Activated T-helper 1 cell treated with anti-CD3 and anti-CD28 coated beads, Interleukin-12 subunit alpha, Interleukin-12 subunit beta, Interleukin-2, Interleukin-4 antibody, amounts not matched to agents 30 ng/mL and 10 ng/mL and 1 ng/mL, durations not matched to agents 14 hours and 24 hours and 36 hours (primary cell): ENCODE results near the gene PRR22. TPM values are rescaled to one million over a fixed set of nuclear protein-coding genes. Genes with fewer than 3 reads are reported as not detected.

Experiments
- DNase-seq: peaks from one replicate; pipeline ENCODE4 v3.0.0; 2021; ENCODE audit warnings: low spot score
- H3K27ac Mint-ChIP-seq: one replicate; pipeline ENCODE4 v1.8.0; 2021; ENCODE audit warnings: mild to moderate bottlenecking, mixed read lengths
- H3K27me3 Mint-ChIP-seq: one replicate; pipeline ENCODE4 v1.8.0; 2022; ENCODE audit warnings: mild to moderate bottlenecking, moderate library complexity, mixed read lengths; ENCODE audit not compliant: insufficient read depth
- H3K36me3 Mint-ChIP-seq: one replicate; pipeline ENCODE4 v1.8.0; 2021; ENCODE audit warnings: low read depth, mixed read lengths
- H3K4me1 Mint-ChIP-seq: one replicate; pipeline ENCODE4 v1.8.0; 2021; ENCODE audit warnings: low read depth, mixed read lengths
- H3K4me3 Mint-ChIP-seq: one replicate; pipeline ENCODE4 v1.8.0; 2021; ENCODE audit warnings: mild to moderate bottlenecking, moderate library complexity, mixed read lengths
- H3K9me3 Mint-ChIP-seq: one replicate; pipeline ENCODE4 v1.8.0; 2021; ENCODE audit warnings: mixed read lengths
- intact Hi-C: fragments of 100-400 bp; cut with micrococcal nuclease; formaldehyde crosslinking; loops from one replicate; pipeline ENCODE4 v1.15.1; 2024
- total RNA-seq: library from RNA; stranded (reverse); gene quantifications from 2 replicates; pipeline ENCODE4 v1.2.3, GENCODE V29; 2022

The PRR22 gene
- total RNA-seq, 1 donor from 2014 or later = 7.4 TPM

GRCh38 chr19:5823579-5824281 lies 39.2 kb upstream of the PRR22 start:
- Mint-ChIP-seq H3K36me3 (no peaks in the 10 kb centered on the region), H3K27me3 (no peaks in the 10 kb centered on the region), H3K4me3 (no peak overlapping the region), H3K27ac (no peak overlapping the region), H3K4me1 (peaks cover 8% of the 10 kb centered on the region), H3K9me3 (no peaks in the 10 kb centered on the region)
- intact Hi-C loops = no loop called here
- DNase-seq = no peak

GRCh38 chr19:5822181-5822844 lies 37.8 kb upstream of the PRR22 start:
- no peaks in the 10 kb centered on the region for H3K9me3 Mint-ChIP-seq
- no peaks in the 10 kb centered on the region for H3K27me3 Mint-ChIP-seq
- DNase-seq = no peak
- H3K4me1 Mint-ChIP-seq = peaks cover 7% of the 10 kb centered on the region
- H3K27ac Mint-ChIP-seq = no peak overlapping the region
- intact Hi-C loops = no loop called here
- H3K36me3 Mint-ChIP-seq = no peaks in the 10 kb centered on the region
- H3K4me3 Mint-ChIP-seq = no peak overlapping the region

GRCh38 chr19:5821521-5822180 lies 37.1 kb upstream of the PRR22 start:
- H3K4me3 Mint-ChIP-seq = no peak overlapping the region

GRCh38 chr19:5820785-5821184 lies 36.2 kb upstream of the PRR22 start:
- no peaks in the 10 kb centered on the region for H3K4me1 Mint-ChIP-seq

More at GRCh38 chr19:5821521-5822180, 37.1 kb upstream of the PRR22 start:
- peaks cover under 1% of the 10 kb centered on the region for H3K4me1 Mint-ChIP-seq
- H3K27ac Mint-ChIP-seq = no peak overlapping the region
- H3K9me3 Mint-ChIP-seq = no peaks in the 10 kb centered on the region
- peaks cover 2% of the 10 kb centered on the region for H3K27me3 Mint-ChIP-seq
- intact Hi-C loops = no loop called here
- no peak for DNase-seq
- H3K36me3 Mint-ChIP-seq = no peaks in the 10 kb centered on the region

GRCh38 chr19:5818594-5818993 lies 34.0 kb upstream of the PRR22 start:
- H3K36me3 Mint-ChIP-seq = no peaks in the 10 kb centered on the region
- intact Hi-C loops = no loop called here
- no peaks in the 10 kb centered on the region for H3K9me3 Mint-ChIP-seq
- H3K4me1 Mint-ChIP-seq = no peaks in the 10 kb centered on the region
- H3K27ac Mint-ChIP-seq = no peak overlapping the region
- no peak overlapping the region for H3K4me3 Mint-ChIP-seq
- DNase-seq = no peak
- H3K27me3 Mint-ChIP-seq = peaks cover 3% of the 10 kb centered on the region

More at GRCh38 chr19:5820785-5821184, 36.2 kb upstream of the PRR22 start:
- Mint-ChIP-seq H3K4me3 (no peak overlapping the region), H3K36me3 (no peaks in the 10 kb centered on the region), H3K27ac (no peak overlapping the region), H3K9me3 (no peaks in the 10 kb centered on the region), H3K27me3 (peaks cover 2% of the 10 kb centered on the region)
- intact Hi-C loops = no loop called here
- DNase-seq = no peak

- Mint-ChIP-seq H3K36me3 (no peaks in the 10 kb centered on the region), H3K27me3 (peaks cover 3% of the 10 kb centered on the region), H3K9me3 (no peaks in the 10 kb centered on the region), H3K27ac (no peak overlapping the region), H3K4me3 (no peak overlapping the region), H3K4me1 (no peaks in the 10 kb centered on the region)
- DNase-seq = no peak
- intact Hi-C loops = no loop called here
Observed at GRCh38 chr19:5817218-5817617, 32.7 kb upstream of the PRR22 start.

GRCh38 chr19:5814852-5815246 lies 30.3 kb upstream of the PRR22 start:
- intact Hi-C loops = no loop called here
- Mint-ChIP-seq H3K27me3 (peaks cover 3% of the 10 kb centered on the region), H3K4me3 (no peak overlapping the region), H3K9me3 (no peaks in the 10 kb centered on the region), H3K27ac (no peak overlapping the region), H3K4me1 (no peaks in the 10 kb centered on the region), H3K36me3 (no peaks in the 10 kb centered on the region)
- DNase-seq = no peak

GRCh38 chr19:5814123-5814851 lies 29.7 kb upstream of the PRR22 start:
- no peaks in the 10 kb centered on the region for H3K4me1 Mint-ChIP-seq
- no peak for DNase-seq
- no peaks in the 10 kb centered on the region for H3K36me3 Mint-ChIP-seq
- H3K4me3 Mint-ChIP-seq = no peak overlapping the region
- H3K27me3 Mint-ChIP-seq = peaks cover 3% of the 10 kb centered on the region
- intact Hi-C loops = no loop called here
- no peaks in the 10 kb centered on the region for H3K9me3 Mint-ChIP-seq
- no peak overlapping the region for H3K27ac Mint-ChIP-seq

- Mint-ChIP-seq H3K27ac (no peak overlapping the region), H3K27me3 (peaks cover 15% of the 10 kb centered on the region), H3K4me1 (no peaks in the 10 kb centered on the region), H3K9me3 (no peaks in the 10 kb centered on the region), H3K4me3 (no peak overlapping the region), H3K36me3 (no peaks in the 10 kb centered on the region)
- intact Hi-C loops = no loop called here
- DNase-seq = no peak
Observed at GRCh38 chr19:5811117-5811516, 26.6 kb upstream of the PRR22 start.

- H3K4me1 Mint-ChIP-seq = peaks cover 2% of the 10 kb centered on the region
- peaks cover 22% of the 10 kb centered on the region for H3K27me3 Mint-ChIP-seq
- intact Hi-C loops = loop anchor here (10.0 kb wide), 1 partner anchor 155 kb away; no protein-coding TSS in a partner anchor
- no peak overlapping the region for H3K27ac Mint-ChIP-seq
- H3K9me3 Mint-ChIP-seq = no peaks in the 10 kb centered on the region
- no peak for DNase-seq
- H3K4me3 Mint-ChIP-seq = no peak overlapping the region
- H3K36me3 Mint-ChIP-seq = no peaks in the 10 kb centered on the region
Observed at GRCh38 chr19:5809469-5809868, 24.9 kb upstream of the PRR22 start.

GRCh38 chr19:5809053-5809452 lies 24.5 kb upstream of the PRR22 start:
- Mint-ChIP-seq H3K27me3 (peaks cover 26% of the 10 kb centered on the region), H3K4me1 (peaks cover 6% of the 10 kb centered on the region), H3K36me3 (no peaks in the 10 kb centered on the region), H3K27ac (no peak overlapping the region), H3K4me3 (no peak overlapping the region), H3K9me3 (no peaks in the 10 kb centered on the region)
- intact Hi-C loops = loop anchor here (10.0 kb wide), 1 partner anchor 156 kb away; no protein-coding TSS in a partner anchor
- no peak for DNase-seq

GRCh38 chr19:5808120-5808816 lies 23.7 kb upstream of the PRR22 start:
- H3K9me3 Mint-ChIP-seq = no peaks in the 10 kb centered on the region
- H3K27me3 Mint-ChIP-seq = peaks cover 28% of the 10 kb centered on the region
- H3K27ac Mint-ChIP-seq = no peak overlapping the region
- H3K36me3 Mint-ChIP-seq = no peaks in the 10 kb centered on the region
- DNase-seq = no peak
- no peak overlapping the region for H3K4me3 Mint-ChIP-seq
- intact Hi-C loops = loop anchor here (10.0 kb wide), 1 partner anchor 157 kb away; no protein-coding TSS in a partner anchor
- H3K4me1 Mint-ChIP-seq = peaks cover 11% of the 10 kb centered on the region
